Spleen (tissue), 11 donors: ENCODE measurements around the gene NR3C1. TPM values are rescaled to one million over a fixed set of nuclear protein-coding genes. Genes with fewer than 3 reads are reported as not detected.

ENCODE experiments used
- DNase-seq: peaks from one replicate; pipeline ENCODE4 v3.0.0-alpha.2; 2020
- H3K27ac ChIP-seq, 8 donors: fragments of 200-600 bp; sonication (generic) in 7 of 8; 1 replicate in 4 of 8; 2 replicates in 4 of 8; pipeline versions ENCODE4 v1.5.0 to v1.8.0; 2016 to 2021; ENCODE audit warnings: inconsistent platforms in 4 of 8, mild to moderate bottlenecking in 4 of 8, moderate library complexity in 1 of 8
- H3K27me3 ChIP-seq, 7 donors: fragments of 200-600 bp; sonication (generic) in 6 of 7; replicated peaks in 1 of 7; 1 replicate in 4 of 7; 2 replicates in 3 of 7; pipeline versions ENCODE4 v1.5.0 to v1.8.0; 2016 to 2021; ENCODE audit warnings: inconsistent platforms in 3 of 7, mild to moderate bottlenecking in 1 of 7
- H3K36me3 ChIP-seq, 6 donors: fragments of 200-600 bp; sonication (generic) in 5 of 6; 1 replicate in 4 of 6; 2 replicates in 2 of 6; pipeline versions ENCODE4 v1.5.0 to v1.8.0; 2016 to 2021; ENCODE audit warnings: inconsistent platforms in 2 of 6
- H3K4me1 ChIP-seq, 6 donors: fragments of 200-600 bp; sonication (generic) in 5 of 6; 1 replicate in 3 of 6; 2 replicates in 3 of 6; pipeline versions ENCODE4 v1.5.0 to v1.8.0; 2016 to 2021; ENCODE audit warnings: inconsistent platforms in 3 of 6
- H3K4me3 ChIP-seq, 8 donors: fragments of 200-600 bp; sonication (generic) in 7 of 8; 1 replicate in 4 of 8; 2 replicates in 4 of 8; pipeline versions ENCODE4 v1.5.0 to v1.8.0; 2016 to 2021; ENCODE audit warnings: inconsistent platforms in 4 of 8, mild to moderate bottlenecking in 4 of 8, moderate library complexity in 2 of 8
- H3K9me3 ChIP-seq, 8 donors: fragments of 200-600 bp; sonication (generic) in 7 of 8; 1 replicate in 4 of 8; 2 replicates in 4 of 8; pipeline versions ENCODE4 v1.5.0 to v1.8.0; 2016 to 2021; ENCODE audit warnings: inconsistent platforms in 4 of 8
- CTCF ChIP-seq, 11 experiments: fragments of 200-600 bp in 7 of 11; fragments of 450-650 bp in 4 of 11; sonication (generic) in 4 of 11; IDR thresholded peaks in 8 of 11; conservative IDR thresholded peaks in 3 of 11; 1 replicate in 7 of 11; 2 replicates in 4 of 11; pipeline versions ENCODE4 v1.4.0 to v1.8.0; 2016 to 2021; ENCODE audit warnings: antibody characterized with exemption in 11 of 11, inconsistent platforms in 4 of 11, mild to moderate bottlenecking in 1 of 11
- POLR2A ChIP-seq, 3 donors: fragments of 450-650 bp; IDR thresholded peaks; one replicate each; pipeline ENCODE4 v1.5.1; 2017; ENCODE audit warnings: antibody characterized with exemption in 3 of 3, mild to moderate bottlenecking in 1 of 3
- POLR2AphosphoS5 ChIP-seq, 3 donors: sonication (generic); formaldehyde crosslinking; IDR thresholded peaks; one replicate each; pipeline ENCODE4 v1.5.1; 2017; ENCODE audit warnings: antibody characterized with exemption in 3 of 3
- WGBS, 5 donors: extraction: QIAGEN DNeasy Blood & Tissue Kit in 3 of 5; methylation state at CpG; one replicate each; pipeline versions ENCODE4 v1.1.5 to v1.1.7; 2013 to 2018; 5-methylcytosine and 5-hydroxymethylcytosine counted together
- intact Hi-C: fragments of 100-400 bp; cut with DNase I; formaldehyde crosslinking; loops from one replicate; pipeline ENCODE4 v1.15.0; 2023; ENCODE audit warnings: low total_unique reads
- polyA plus RNA-seq, 3 donors: library from polyadenylated mRNA; stranded (reverse); fragments of 200-250 nt; gene quantifications; one replicate each; pipeline ENCODE4 v1.2.1, GENCODE V29; 2013
- total RNA-seq, 7 donors: library from RNA; depleted of rRNA in 3 of 7; stranded (reverse); fragments of >200 nt in 3 of 7; fragmentation: NEBNext Ultra II Directional in 4 of 7; extraction: Animal tissue kit (Norgen Biotek cat#: 25700) in 4 of 7; gene quantifications; one replicate each; pipeline versions ENCODE4 v1.1.0 to v1.2.1, GENCODE V29; 2016 to 2021
- donor health status: healthy with polysubstance abuse.
- donor health status: DM: no; HTN: no; CAD: no; lungs with moderate emphysema.
- donor health status: DM: no; HTN: no; CAD: no.
- donor health status: Bipolar disorder and iron deficiency.
- donor health status: healthy.
- donor health status: DM: no; HTN: no; CAD: no.
- donor health status: DM: yes; HTN: yes; CAD: no.

Gene NR3C1
- total and polyA plus RNA-seq, 10 donors: 18.2 to 97.8 (median 71.2) TPM

- Histone ChIP-seq H3K4me3 (no peak overlapping the region), H3K36me3 (no peaks in the 10 kb centered on the region), H3K4me1 (no peaks in the 10 kb centered on the region), H3K27me3 (no peaks in the 10 kb centered on the region), H3K27ac (no peak overlapping the region), H3K9me3 (no peaks in the 10 kb centered on the region)
- intact Hi-C loops: no loop called here
- TF ChIP-seq POLR2AphosphoS5 (IDR thresholded peaks at IDR 0.05): no peak
- TF ChIP-seq CTCF (IDR thresholded peaks at IDR 0.05 in 8 of 11, conservative IDR thresholded peaks at IDR 0.05 in 3 of 11): no peak
- TF ChIP-seq POLR2A (IDR thresholded peaks at IDR 0.05): no peak
- WGBS, 5 donors: 83 to 97% (median 89%) methylated on average over 2 of the region's 2 CpGs
- no peak for DNase-seq
Measured at GRCh38 chr5:143236682-143237081, 166.8 kb downstream of the NR3C1 start.

DNA sequence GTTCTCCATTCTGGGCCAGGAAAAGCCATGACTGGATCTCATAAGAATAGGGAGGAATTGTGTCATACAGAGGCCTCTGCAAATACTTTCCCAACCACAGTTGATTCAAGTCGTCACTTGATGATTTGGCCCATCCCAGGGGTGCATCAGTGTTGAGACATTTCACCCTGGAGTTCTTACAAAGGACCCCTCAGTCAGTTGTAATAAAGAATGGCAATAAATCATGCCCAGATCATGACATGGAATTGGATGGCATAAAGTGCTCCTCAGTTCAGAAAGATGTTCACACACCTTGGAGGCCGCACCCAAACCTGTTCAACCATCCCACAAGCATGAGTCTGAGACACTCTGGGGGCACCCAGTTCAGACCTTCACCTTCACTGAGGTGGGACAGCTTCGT is 168.1 kb downstream of the NR3C1 start:
- 83 to 91% (median 87%) methylated on average over 3 of the region's 3 CpGs for WGBS, 5 donors
- no peaks in the 10 kb centered on the region for H3K27me3 ChIP-seq
- no peak overlapping the region for H3K4me3 ChIP-seq
- TF ChIP-seq POLR2AphosphoS5 (IDR thresholded peaks at IDR 0.05): no peak
- no peak for TF ChIP-seq CTCF (IDR thresholded peaks at IDR 0.05 in 8 of 11, conservative IDR thresholded peaks at IDR 0.05 in 3 of 11)
- peaks cover 0 to 11% (median 3%) of the 10 kb centered on the region in 6 donors for H3K4me1 ChIP-seq
- intact Hi-C loops: no loop called here
- H3K36me3 ChIP-seq: no peaks in the 10 kb centered on the region
- H3K9me3 ChIP-seq: no peaks in the 10 kb centered on the region
- DNase-seq: no peak
- H3K27ac ChIP-seq: no peak overlapping the region

DNA sequence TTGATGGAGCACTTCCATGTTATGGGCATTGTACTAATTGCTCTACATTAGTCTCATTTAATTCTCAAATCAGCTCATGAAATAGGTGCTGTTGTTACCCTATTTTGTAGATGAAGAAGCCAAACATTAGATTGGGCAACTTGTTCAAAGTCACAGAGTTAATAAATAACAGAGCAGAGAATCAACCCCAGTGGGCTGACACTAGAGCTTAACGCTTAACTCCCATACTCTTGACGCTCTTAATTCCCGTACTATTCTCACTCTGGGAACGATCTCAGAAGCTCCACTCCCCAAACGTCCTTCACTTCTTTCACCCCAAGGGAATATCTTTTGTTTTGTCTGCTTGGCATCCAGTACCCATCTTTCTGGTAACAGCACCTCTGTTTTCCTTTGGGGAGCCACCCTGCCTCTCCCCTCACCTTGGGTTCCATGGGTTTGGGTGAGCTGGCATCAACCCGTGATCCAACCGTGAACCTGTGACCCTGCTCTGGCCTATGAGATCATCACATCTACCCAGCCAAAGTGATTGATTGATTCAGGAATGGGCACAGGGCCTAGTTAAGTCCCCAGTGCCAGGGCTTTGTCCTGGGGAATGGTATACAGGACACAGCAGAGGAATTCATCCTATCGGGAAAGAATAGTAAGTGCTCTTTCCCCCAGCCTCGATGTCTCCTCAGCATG is 169.2 kb downstream of the NR3C1 start:
- Histone ChIP-seq H3K4me3 (no peak overlapping the region), H3K9me3 (no peaks in the 10 kb centered on the region), H3K36me3 (no peaks in the 10 kb centered on the region), H3K4me1 (peaks cover 0 to 22% (median 11%) of the 10 kb centered on the region in 6 donors), H3K27ac (no peak overlapping the region), H3K27me3 (no peaks in the 10 kb centered on the region)
- TF ChIP-seq CTCF (IDR thresholded peaks at IDR 0.05 in 8 of 11, conservative IDR thresholded peaks at IDR 0.05 in 3 of 11): no peak
- TF ChIP-seq POLR2AphosphoS5 (IDR thresholded peaks at IDR 0.05): no peak
- TF ChIP-seq POLR2A (IDR thresholded peaks at IDR 0.05): no peak
- DNase-seq: no peak
- 83 to 90% (median 88%) methylated on average over 9 of the region's 9 CpGs for WGBS, 5 donors
- intact Hi-C loops: no loop called here

DNA sequence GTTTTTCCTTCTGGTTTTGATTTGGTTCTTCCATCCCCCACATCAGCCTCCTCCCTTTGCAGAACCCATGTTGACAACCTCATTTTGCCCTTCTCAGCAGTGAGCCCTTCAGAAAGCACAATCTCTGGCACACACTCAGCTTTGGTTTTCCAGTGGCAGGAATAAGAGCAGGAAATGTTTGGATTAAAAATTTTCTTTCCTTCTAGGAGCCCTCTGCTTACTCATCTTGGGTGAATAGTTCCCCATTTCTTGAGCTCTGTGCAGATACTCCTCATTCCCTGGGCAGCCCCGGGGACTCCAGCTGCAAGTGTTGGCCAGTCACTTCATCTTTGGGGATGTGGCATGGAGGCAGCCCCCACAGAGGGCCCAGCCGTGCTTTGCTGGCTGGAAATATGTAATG is 170.5 kb downstream of the NR3C1 start:
- WGBS, 5 donors: 44 to 64% (median 56%) methylated on average over 2 of the region's 2 CpGs
- Histone ChIP-seq H3K4me3 (no peak overlapping the region), H3K27ac (no peak overlapping the region), H3K36me3 (no peaks in the 10 kb centered on the region), H3K9me3 (no peaks in the 10 kb centered on the region), H3K4me1 (peaks cover 0 to 31% (median 12%) of the 10 kb centered on the region in 6 donors), H3K27me3 (no peaks in the 10 kb centered on the region)
- no peak for DNase-seq
- intact Hi-C loops: no loop called here
- no peak for TF ChIP-seq POLR2A (IDR thresholded peaks at IDR 0.05)
- no peak for TF ChIP-seq CTCF (IDR thresholded peaks at IDR 0.05 in 8 of 11, conservative IDR thresholded peaks at IDR 0.05 in 3 of 11)
- no peak for TF ChIP-seq POLR2AphosphoS5 (IDR thresholded peaks at IDR 0.05)
